Skeletal muscle cell (primary cell): Measurements from ENCODE around the gene TCF21.
"Not testable (repeated sequence)": the region's sequence is repeated elsewhere in the genome, so short reads cannot be mapped to it uniquely, and the experiment has no call there.

Source experiments
- DNase-seq: peaks from one replicate; pipeline ENCODE4 v3.0.0-alpha.2; 2010; ENCODE audit warnings: low read depth
- H3K4me3 ChIP-seq: 2 replicates; pipeline ENCODE4 v1.5.1; 2011; ENCODE audit warnings: low read depth, mild to moderate bottlenecking, control low read depth, low read length, moderate library complexity

The TCF21 gene

GRCh38 chr6:133917781-133918180, 28.9 kb downstream of the TCF21 start:
- no peak for DNase-seq
- no peak overlapping the region for H3K4me3 ChIP-seq

GRCh38 chr6:133918208-133918930, 29.5 kb downstream of the TCF21 start:
- no peak for DNase-seq

GRCh38 chr6:133919362-133919761, 30.4 kb downstream of the TCF21 start:
- H3K4me3 ChIP-seq: no peak overlapping the region
- DNase-seq: no peak

More at GRCh38 chr6:133918208-133918930, 29.5 kb downstream of the TCF21 start:
- no peak overlapping the region for H3K4me3 ChIP-seq

GRCh38 chr6:133921249-133921859, 32.4 kb downstream of the TCF21 start:
- H3K4me3 ChIP-seq: no peak overlapping the region
- peak; percentile 28 for DNase-seq

GRCh38 chr6:133923938-133924593, 35.2 kb downstream of the TCF21 start:
- DNase-seq: peak; percentile 41
- H3K4me3 ChIP-seq: no peak overlapping the region

GRCh38 chr6:133931221-133931620, 42.3 kb downstream of the TCF21 start:
- H3K4me3 ChIP-seq, DNase-seq: not testable (repeated sequence)

- not testable (repeated sequence) for H3K4me3 ChIP-seq, DNase-seq
Observed at GRCh38 chr6:133936352-133936751, 47.4 kb downstream of the TCF21 start.

- no peak overlapping the region for H3K4me3 ChIP-seq
- no peak for DNase-seq
Observed at GRCh38 chr6:133937909-133938308, 49.0 kb downstream of the TCF21 start.

- DNase-seq: no peak
- H3K4me3 ChIP-seq: no peak overlapping the region
Observed at GRCh38 chr6:133938533-133938932, 49.6 kb downstream of the TCF21 start.

GRCh38 chr6:133939778-133940667, 51.1 kb downstream of the TCF21 start:
- H3K4me3 ChIP-seq: no peak overlapping the region
- DNase-seq: no peak
